ENCODE measurements around the gene KLF1. TPM values are rescaled to one million over a fixed set of nuclear protein-coding genes. Genes with fewer than 3 reads are reported as not detected.

The KLF1 gene
- polyA plus RNA-seq, 2 of the 4 experiments (the other 2 are of a cell fraction): not detected

GRCh38 chr19:12859546-12859945, 27.5 kb downstream of the KLF1 start:
- H3K4me1 ChIP-seq: no peaks in the 10 kb centered on the region
- ATAC-seq (no peak), DNase-seq (ENCODE audit: low read depth in 1 of 2, low spot score in 1 of 2) (no peak), FAIRE-seq (no peak)
- ChIA-PET POLR2A (no interaction called here), CTCF (interaction anchor here (0.6 to 3.0 kb wide), 2 partner anchors 12 to 44 kb away, joined by 3 to 17 read pairs; no protein-coding TSS in a partner anchor)
- H3K4me3 ChIP-seq: no peak overlapping the region
- no peak for TF ChIP-seq MAFK (IDR thresholded peaks at IDR 0.05; ENCODE audit: partially characterized antibody)
- no peak for TF ChIP-seq RARB (CRISPR knock-in tag; IDR thresholded peaks at IDR 0.05)
- TF ChIP-seq POLR2AphosphoS2 (conservative IDR thresholded peaks at IDR 0.05; ENCODE audit: low read length): no peak
- no peak for TF ChIP-seq POLR2A (IDR thresholded peaks at IDR 0.05; ENCODE audit: low read length)
- no peak for TF ChIP-seq HES2 (IDR thresholded peaks at IDR 0.05)
- TF ChIP-seq CBX8 (IDR thresholded peaks at IDR 0.05): no peak
- TF ChIP-seq RFX5 (IDR thresholded peaks at IDR 0.05): no peak
- TF ChIP-seq TP53 (CRISPR knock-in tag; IDR thresholded peaks at IDR 0.05): no peak
- no peak for TF ChIP-seq NFE2L2 (conservative IDR thresholded peaks at IDR 0.05; ENCODE audit: low read length)
- no peak for TF ChIP-seq RCOR1 (IDR thresholded peaks at IDR 0.05; ENCODE audit: low read depth, low read length)
- no peak overlapping the region for H3K27ac ChIP-seq
- H3K9me3 ChIP-seq: no peaks in the 10 kb centered on the region
- 66% methylated on average over 6 of the region's 7 CpGs for WGBS (ENCODE audit: missing lambda C conversion rate)
- no peak overlapping the region for H3K4me2 ChIP-seq

- ChIA-PET CTCF (interaction anchor here (0.6 to 2.6 kb wide), 3 partner anchors 11 to 101 kb away, joined by 4 to 17 read pairs (median 4); no protein-coding TSS in a partner anchor), POLR2A (interaction anchor here (0.6 kb wide), 1 partner anchor 1444 kb away, joined by 3 read pairs; no protein-coding TSS in a partner anchor)
- TF ChIP-seq ZC3H11A (IDR thresholded peaks at IDR 0.05): no peak
- no peak for TF ChIP-seq RARB (CRISPR knock-in tag; IDR thresholded peaks at IDR 0.05)
- TF ChIP-seq CBX8 (IDR thresholded peaks at IDR 0.05): no peak
- no peak for TF ChIP-seq ELK1 (IDR thresholded peaks at IDR 0.05; ENCODE audit: low read depth, low read length)
- TF ChIP-seq USF2 (IDR thresholded peaks at IDR 0.05): no peak
- no peak for TF ChIP-seq EHMT2 (IDR thresholded peaks at IDR 0.05; ENCODE audit: low read depth)
- no peak for TF ChIP-seq CTCF (IDR thresholded peaks at IDR 0.05)
- H3K27ac ChIP-seq: no peak overlapping the region
- FAIRE-seq (no peak), DNase-seq (ENCODE audit: low read depth in 1 of 2, low spot score in 1 of 2) (no peak), ATAC-seq (no peak)
- no peaks in the 10 kb centered on the region for H3K4me1 ChIP-seq
- no peak overlapping the region for H3K4me2 ChIP-seq
- no peak overlapping the region for H3K4me3 ChIP-seq
- H3K9me3 ChIP-seq: no peaks in the 10 kb centered on the region
- WGBS (ENCODE audit: missing lambda C conversion rate): 90% methylated on average over 33 of the region's 35 CpGs
Measured at GRCh38 chr19:12858041-12858928, 28.7 kb downstream of the KLF1 start.

- POLR2A ChIA-PET: no interaction called here
- ATAC-seq (no peak), DNase-seq (ENCODE audit: low read depth in 1 of 2, low spot score in 1 of 2) (no peak), FAIRE-seq (no peak)
- Histone ChIP-seq H3K27ac (no peak overlapping the region), H3K9me3 (no peaks in the 10 kb centered on the region), H3K4me2 (no peak overlapping the region), H3K4me3 (no peak overlapping the region), H3K4me1 (no peaks in the 10 kb centered on the region)
- CTCF ChIA-PET: interaction anchor here (2.6 kb wide), 1 partner anchor 9 kb away, joined by 17 read pairs; no protein-coding TSS in a partner anchor
- WGBS (ENCODE audit: missing lambda C conversion rate): 81% methylated on average over 1 of the region's 1 CpG
- TF ChIP-seq NR3C1 (IDR thresholded peaks at IDR 0.05) (no peak), MAZ (IDR thresholded peaks at IDR 0.05; ENCODE audit: borderline replicate concordance, low read depth, low read length) (no peak), JUN (IDR thresholded peaks at IDR 0.05) (no peak), NFE2L2 (conservative IDR thresholded peaks at IDR 0.05; ENCODE audit: low read length) (no peak), USF2 (IDR thresholded peaks at IDR 0.05) (no peak), EP300 (IDR thresholded peaks at IDR 0.05) (no peak), ZNF302 (CRISPR knock-in tag; IDR thresholded peaks at IDR 0.05) (no peak)
Measured at GRCh38 chr19:12856653-12857052, 30.3 kb downstream of the KLF1 start.
